GM12801 (cell line): Measurements from ENCODE around the gene EFCAB8.

ENCODE experiments used
- TF ChIP-seq, protein P1 (sequence below): IDR thresholded peaks from one replicate; pipeline ENCODE4 v1.5.1; 2011; ENCODE audit warnings: control low read depth; ENCODE audit not compliant: insufficient read length; ENCODE audit errors: extremely low read depth

Gene EFCAB8, protein sequence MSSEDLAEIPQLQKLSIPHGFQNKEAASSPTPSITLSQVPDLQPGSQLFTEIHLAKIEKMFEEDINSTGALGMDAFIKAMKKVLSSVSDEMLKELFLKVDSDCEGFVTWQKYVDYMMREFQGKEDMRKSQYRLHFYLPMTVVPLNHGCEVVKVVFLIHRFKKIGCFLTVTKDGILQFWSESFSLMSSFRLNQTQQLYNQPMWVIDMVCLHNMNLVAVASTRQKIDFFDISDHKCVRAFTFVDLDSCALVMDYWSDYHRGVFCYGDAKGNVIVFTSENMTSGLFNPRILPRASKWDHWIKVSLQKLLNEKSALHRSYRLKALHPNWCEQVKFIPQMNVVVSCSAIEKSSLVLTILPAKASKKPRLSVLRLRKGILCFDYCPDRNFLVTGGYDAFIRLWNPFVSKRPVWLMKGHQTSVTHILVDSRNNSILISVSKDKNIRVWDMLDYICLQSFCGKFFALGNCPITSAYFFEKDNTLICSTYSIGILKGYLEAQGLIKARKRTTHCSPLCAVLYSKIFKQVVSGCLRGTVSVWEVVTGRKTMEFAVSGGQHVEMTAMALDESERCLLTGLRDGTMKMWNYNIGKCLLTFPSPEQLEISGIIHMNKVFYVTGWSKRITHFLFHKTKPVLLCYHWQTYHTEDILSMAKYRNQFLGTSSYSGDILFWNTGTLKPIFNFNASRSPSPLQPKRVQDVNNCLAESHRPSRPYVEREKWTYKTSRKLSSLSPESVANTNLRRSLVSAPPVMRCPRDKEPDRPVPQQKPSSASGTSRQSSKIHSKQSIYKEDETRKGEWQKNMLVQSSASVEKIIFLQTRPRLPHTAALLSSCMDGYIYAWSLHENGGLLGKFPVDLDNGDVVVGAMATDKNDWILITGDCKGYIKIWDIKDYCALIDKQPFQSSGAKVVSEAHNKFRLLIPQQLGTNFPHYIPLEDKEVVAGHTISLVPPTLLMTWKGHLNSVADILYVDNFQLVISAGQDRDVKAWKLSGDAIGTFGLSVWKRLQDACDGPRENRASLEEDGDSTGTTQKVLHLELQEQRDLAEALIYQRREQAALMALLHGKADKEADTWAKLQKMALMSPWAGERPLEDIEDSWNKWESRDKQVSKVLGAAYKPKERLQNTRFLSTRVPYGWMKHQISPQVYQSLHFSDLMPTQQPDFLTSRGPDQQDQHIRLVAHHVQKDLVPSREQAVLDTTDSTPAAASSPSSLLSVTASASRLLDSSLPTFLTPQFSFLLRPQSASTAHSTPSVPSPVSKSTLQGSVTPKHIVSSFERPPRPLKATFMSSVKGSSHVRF

DNA sequence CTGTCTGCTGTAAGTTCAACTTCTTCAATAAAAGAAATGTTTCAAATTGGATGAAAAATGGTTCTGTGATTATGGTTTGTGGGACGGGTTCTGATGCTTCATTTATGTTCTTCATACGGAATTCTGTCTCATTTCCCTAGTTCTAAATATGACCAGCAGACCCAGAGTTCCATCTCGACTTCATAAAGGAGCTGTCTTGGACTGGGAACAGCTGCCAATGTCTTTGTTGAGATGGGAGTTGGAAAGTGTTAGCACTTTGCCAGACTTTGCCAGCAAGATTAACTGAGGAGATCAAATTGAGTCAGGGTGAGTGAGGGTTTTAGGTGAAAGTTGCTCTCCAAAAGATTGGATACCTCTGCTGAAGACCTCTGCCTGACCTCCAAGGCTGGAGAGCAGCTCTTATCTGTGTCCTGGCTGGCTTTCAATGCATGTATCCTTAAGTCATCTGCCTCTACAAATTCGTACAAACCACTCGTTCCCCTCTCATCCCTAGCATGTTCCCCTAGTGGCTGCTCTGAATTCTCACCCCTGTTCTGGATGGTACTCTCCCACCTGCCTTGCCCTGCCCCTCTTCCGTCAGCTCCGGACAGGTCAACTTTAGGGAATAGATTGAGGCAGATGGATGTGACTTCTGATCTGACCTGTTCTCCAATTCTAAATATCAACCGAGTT is at the start of gene EFCAB8:
Gene EFCAB8 (plus strand): TSS at position 223 of the 672 bp plus-strand sequence. CDS start 4,870 bp downstream, outside the sequence.
- TF ChIP-seq, protein P1, sequence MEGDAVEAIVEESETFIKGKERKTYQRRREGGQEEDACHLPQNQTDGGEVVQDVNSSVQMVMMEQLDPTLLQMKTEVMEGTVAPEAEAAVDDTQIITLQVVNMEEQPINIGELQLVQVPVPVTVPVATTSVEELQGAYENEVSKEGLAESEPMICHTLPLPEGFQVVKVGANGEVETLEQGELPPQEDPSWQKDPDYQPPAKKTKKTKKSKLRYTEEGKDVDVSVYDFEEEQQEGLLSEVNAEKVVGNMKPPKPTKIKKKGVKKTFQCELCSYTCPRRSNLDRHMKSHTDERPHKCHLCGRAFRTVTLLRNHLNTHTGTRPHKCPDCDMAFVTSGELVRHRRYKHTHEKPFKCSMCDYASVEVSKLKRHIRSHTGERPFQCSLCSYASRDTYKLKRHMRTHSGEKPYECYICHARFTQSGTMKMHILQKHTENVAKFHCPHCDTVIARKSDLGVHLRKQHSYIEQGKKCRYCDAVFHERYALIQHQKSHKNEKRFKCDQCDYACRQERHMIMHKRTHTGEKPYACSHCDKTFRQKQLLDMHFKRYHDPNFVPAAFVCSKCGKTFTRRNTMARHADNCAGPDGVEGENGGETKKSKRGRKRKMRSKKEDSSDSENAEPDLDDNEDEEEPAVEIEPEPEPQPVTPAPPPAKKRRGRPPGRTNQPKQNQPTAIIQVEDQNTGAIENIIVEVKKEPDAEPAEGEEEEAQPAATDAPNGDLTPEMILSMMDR: no peak

DNA sequence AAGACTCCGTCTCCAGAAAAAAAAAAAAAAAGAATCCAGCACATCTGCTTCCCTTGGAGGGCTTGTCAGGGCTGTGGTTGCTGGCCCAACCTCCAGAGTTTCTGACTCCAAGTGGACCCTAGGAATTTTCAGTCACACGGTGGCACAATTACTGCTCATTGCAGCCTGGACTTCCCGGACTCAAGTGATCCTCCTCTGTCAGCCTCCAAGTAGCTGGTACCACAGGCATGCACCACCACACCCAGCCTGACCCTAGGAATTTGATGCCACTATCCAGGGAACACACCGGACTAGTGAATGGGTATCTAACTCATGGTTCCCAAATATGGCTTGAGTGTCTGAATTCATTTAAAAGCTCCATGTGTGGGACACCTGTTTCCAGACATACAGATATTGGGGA is 48.8 kb upstream of the EFCAB8 start:
- TF ChIP-seq, protein P1: no peak

DNA sequence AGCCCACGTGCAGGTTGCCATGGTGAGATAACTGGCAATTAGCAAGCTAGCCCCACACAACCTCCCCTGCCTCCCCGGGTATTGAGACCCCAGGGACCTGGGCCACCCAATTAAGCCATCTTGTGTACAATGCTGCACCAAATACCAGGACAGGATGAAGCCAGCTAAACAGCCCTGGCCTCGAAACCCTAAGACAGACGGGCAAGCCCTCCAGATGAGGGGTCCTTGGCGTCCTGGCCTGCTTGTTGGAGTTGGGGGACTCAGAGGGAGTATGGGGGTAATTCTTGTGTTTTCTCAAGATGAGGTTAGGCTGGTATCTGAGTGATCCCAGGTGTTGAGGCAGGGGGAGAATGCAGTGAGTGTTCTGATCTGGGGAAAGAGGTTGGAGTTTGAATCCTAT is 47.8 kb upstream of the EFCAB8 start:
- TF ChIP-seq, protein P1: no peak

- TF ChIP-seq, protein P1: no peak
Measured at GRCh38 chr20:32811886-32812285, 46.8 kb upstream of the EFCAB8 start.

DNA sequence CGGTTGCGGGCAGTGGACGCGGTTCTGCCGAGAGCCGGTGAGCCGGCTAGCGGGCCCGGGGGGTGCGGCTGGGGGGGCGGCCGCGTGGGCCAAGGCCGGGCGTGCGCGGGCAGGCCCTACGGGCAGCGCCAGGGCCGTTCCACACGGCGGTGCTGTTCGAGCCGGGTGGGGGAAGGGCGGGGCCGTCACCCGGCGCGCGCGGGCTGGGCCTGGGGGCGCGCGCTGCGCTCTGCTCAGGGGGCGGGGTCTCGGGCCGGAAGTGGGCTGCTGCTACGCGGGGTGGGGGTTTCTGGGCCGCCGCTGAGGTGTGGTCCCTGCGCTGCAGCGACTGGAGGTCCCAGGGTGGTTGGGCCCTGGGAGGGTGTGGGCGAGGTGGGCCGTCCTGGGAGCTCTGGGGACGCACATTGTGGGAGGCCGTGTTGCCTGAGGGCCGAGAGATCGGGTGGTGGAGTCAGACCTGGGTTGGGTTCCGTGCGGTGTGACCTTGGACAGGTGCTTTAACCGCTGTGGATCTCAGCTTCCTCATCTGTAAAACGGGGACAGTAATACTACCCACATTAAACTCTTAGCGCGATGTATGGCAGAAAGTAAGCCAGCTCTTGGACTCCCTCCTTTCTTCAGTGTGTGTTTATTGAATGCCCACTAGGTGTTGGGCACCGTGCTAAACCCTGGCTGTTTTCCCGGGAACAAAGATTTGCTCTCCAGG is 38.6 kb upstream of the EFCAB8 start:
- TF ChIP-seq, protein P1: no peak

DNA sequence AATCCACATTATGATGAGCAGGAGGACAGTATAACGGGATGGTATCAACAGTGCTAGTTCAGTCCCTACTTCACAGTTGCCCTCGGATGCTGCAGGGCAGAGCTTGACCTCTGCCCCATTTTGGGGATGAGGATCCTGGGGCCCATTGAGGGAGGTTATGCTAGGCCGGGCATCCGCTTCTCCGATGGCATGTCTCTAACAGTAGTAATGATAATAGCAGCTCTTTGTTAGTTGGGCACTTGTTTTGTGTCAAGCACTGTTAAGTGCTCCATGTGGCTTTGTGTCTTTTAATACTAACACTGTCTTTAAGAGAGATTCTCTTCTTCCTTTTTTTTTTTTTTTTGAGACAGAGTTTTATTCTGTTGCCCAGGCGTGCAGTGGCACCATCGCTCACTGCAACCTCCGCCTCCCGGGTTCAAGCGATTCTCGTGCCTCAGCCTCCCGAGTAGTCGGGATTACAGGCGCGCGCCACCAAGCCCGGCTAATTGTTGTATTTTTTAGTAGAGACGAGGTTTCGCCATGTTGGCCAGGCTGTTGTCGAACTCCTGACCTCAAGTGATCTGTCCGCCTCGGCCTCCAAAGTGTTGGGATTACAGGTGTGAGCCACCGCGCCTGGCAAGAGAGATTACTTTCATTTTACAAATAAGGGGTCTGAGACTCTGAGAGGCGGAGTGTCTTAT is 37.9 kb upstream of the EFCAB8 start:
- TF ChIP-seq, protein P1: no peak
